BLaER1 treated with 17β-estradiol and CSF1 and Interleukin-3, amounts not matched to agents 10 nM and 100 nM (cell line): ENCODE data around the gene ERC1.
A peak's percentile ranks its signal among the peaks of the same experiment; 100 is the strongest.
"Not testable (repeated sequence)": the region's sequence is repeated elsewhere in the genome, so short reads cannot be mapped to it uniquely, and the experiment has no call there.

Experiments used
- H3K27ac ChIP-seq, 11 experiments: shearing (Covaris generic); formaldehyde crosslinking; 2 replicates each; pipeline ENCODE4 v1.8.1; 2022
- H3K27me3 ChIP-seq, 11 experiments: shearing (Covaris generic); formaldehyde crosslinking; 2 replicates each; pipeline ENCODE4 v1.8.1; 2022
- H3K36me3 ChIP-seq, 11 experiments: shearing (Covaris generic); formaldehyde crosslinking; 2 replicates each; pipeline ENCODE4 v1.8.1; 2022
- H3K4me1 ChIP-seq, 10 experiments: shearing (Covaris generic); formaldehyde crosslinking; 2 replicates each; pipeline ENCODE4 v1.8.1; 2022
- H3K4me2 ChIP-seq, 11 experiments: shearing (Covaris generic); formaldehyde crosslinking; 2 replicates each; pipeline ENCODE4 v1.8.1; 2022
- H3K4me3 ChIP-seq, 10 experiments: shearing (Covaris generic); formaldehyde crosslinking; 2 replicates each; pipeline ENCODE4 v1.8.1; 2022
- H3K9ac ChIP-seq, 11 experiments: shearing (Covaris generic); formaldehyde crosslinking; 2 replicates each; pipeline ENCODE4 v1.8.1; 2022
- H3K9me3 ChIP-seq, 11 experiments: shearing (Covaris generic); formaldehyde crosslinking; replicated peaks in 1 of 11; 2 replicates each; pipeline ENCODE4 v1.8.1; 2022
- H4K20me1 ChIP-seq, 11 experiments: shearing (Covaris generic); formaldehyde crosslinking; 2 replicates each; pipeline ENCODE4 v1.8.1; 2022
- Cebpa-rat ChIP-seq, 11 experiments: shearing (Covaris generic); IDR thresholded peaks; 2 replicates each; pipeline ENCODE4 v1.8.1; 2022

Gene ERC1

GRCh38 chr12:1306817-1307216 lies 315.8 kb downstream of the ERC1 start:
- H3K4me2 ChIP-seq = peak overlapping the region in 6 of 11 experiments; percentile 52 to 86 (median 80); a peak in 11 of 22 replicates
- H3K36me3 ChIP-seq = peaks cover 0 to 21% (median 7%) of the 10 kb centered on the region in 11 experiments; a peak in 11 of 22 replicates
- H3K27me3 ChIP-seq = no peaks in the 10 kb centered on the region
- no peaks in the 10 kb centered on the region for H4K20me1 ChIP-seq
- no peak overlapping the region for H3K4me3 ChIP-seq
- no peak overlapping the region for H3K9ac ChIP-seq
- H3K4me1 ChIP-seq = peaks cover 10 to 55% (median 26%) of the 10 kb centered on the region in 10 experiments
- peak overlapping the region in 5 of 11 experiments; percentile 36 to 75 (median 48); a peak in 8 of 22 replicates for H3K27ac ChIP-seq
- H3K9me3 ChIP-seq = no peaks in the 10 kb centered on the region
- TF ChIP-seq Cebpa-rat (IDR thresholded peaks at IDR 0.05) = no peak

- peaks cover 0 to 6% (median 1%) of the 10 kb centered on the region in 11 experiments; a peak in 8 of 22 replicates for H3K9me3 ChIP-seq
- H3K4me3 ChIP-seq = no peak overlapping the region
- H3K27ac ChIP-seq = peak overlapping the region in 1 of 11 experiments; percentile 75; a peak in 1 of 22 replicates
- H3K4me2 ChIP-seq = no peak overlapping the region; a peak in 2 of 22 replicates
- peaks cover 10 to 55% (median 26%) of the 10 kb centered on the region in 10 experiments for H3K4me1 ChIP-seq
- no peak overlapping the region for H3K9ac ChIP-seq
- no peaks in the 10 kb centered on the region for H4K20me1 ChIP-seq
- TF ChIP-seq Cebpa-rat (IDR thresholded peaks at IDR 0.05) = no peak
- no peaks in the 10 kb centered on the region for H3K27me3 ChIP-seq
- H3K36me3 ChIP-seq = peaks cover 6 to 31% (median 16%) of the 10 kb centered on the region in 11 experiments; a peak in 18 of 22 replicates
Observed at GRCh38 chr12:1307796-1308195, 316.8 kb downstream of the ERC1 start.

GRCh38 chr12:1309613-1310012 lies 318.6 kb downstream of the ERC1 start:
- Histone ChIP-seq H3K9me3 (peaks cover 5 to 23% (median 19%) of the 10 kb centered on the region in 11 experiments; a peak in 21 of 22 replicates), H3K4me1 (peaks cover 10 to 54% (median 26%) of the 10 kb centered on the region in 10 experiments), H3K9ac (no peak overlapping the region), H4K20me1 (no peaks in the 10 kb centered on the region), H3K4me2 (peak overlapping the region in 2 of 11 experiments; percentile 18 to 19; a peak in 1 of 22 replicates), H3K36me3 (peaks cover 20 to 49% (median 34%) of the 10 kb centered on the region in 11 experiments), H3K27ac (no peak overlapping the region), H3K4me3 (no peak overlapping the region), H3K27me3 (no peaks in the 10 kb centered on the region)
- TF ChIP-seq Cebpa-rat (IDR thresholded peaks at IDR 0.05) = no peak

- H3K9ac ChIP-seq = no peak overlapping the region
- H3K4me3 ChIP-seq = no peak overlapping the region
- H3K27me3 ChIP-seq = no peaks in the 10 kb centered on the region
- H3K4me2 ChIP-seq = no peak overlapping the region
- TF ChIP-seq Cebpa-rat (IDR thresholded peaks at IDR 0.05) = no peak
- no peaks in the 10 kb centered on the region for H4K20me1 ChIP-seq
- peaks cover 30 to 59% (median 44%) of the 10 kb centered on the region in 11 experiments for H3K36me3 ChIP-seq
- H3K27ac ChIP-seq = no peak overlapping the region
- peaks cover 2 to 44% (median 16%) of the 10 kb centered on the region in 10 experiments; a peak in 19 of 20 replicates for H3K4me1 ChIP-seq
- H3K9me3 ChIP-seq = peaks cover 16 to 33% (median 30%) of the 10 kb centered on the region in 11 experiments
Observed at GRCh38 chr12:1310653-1311052, 319.6 kb downstream of the ERC1 start.

- Histone ChIP-seq H3K27ac (no peak overlapping the region), H3K36me3 (peaks cover 35 to 64% (median 49%) of the 10 kb centered on the region in 11 experiments), H3K9me3 (peaks cover 19 to 38% (median 35%) of the 10 kb centered on the region in 11 experiments), H3K4me1 (peaks cover 0 to 39% (median 12%) of the 10 kb centered on the region in 10 experiments; a peak in 15 of 20 replicates), H3K9ac (no peak overlapping the region), H4K20me1 (no peaks in the 10 kb centered on the region), H3K4me3 (no peak overlapping the region), H3K4me2 (no peak overlapping the region), H3K27me3 (no peaks in the 10 kb centered on the region)
- no peak for TF ChIP-seq Cebpa-rat (IDR thresholded peaks at IDR 0.05)
Observed at GRCh38 chr12:1311145-1311544, 320.1 kb downstream of the ERC1 start.

- H3K27ac ChIP-seq = peak overlapping the region in 1 of 11 experiments; percentile 31; a peak in 2 of 22 replicates
- peaks cover 0 to 5% (median 0%) of the 10 kb centered on the region in 11 experiments; a peak in 2 of 22 replicates for H4K20me1 ChIP-seq
- peaks cover 19 to 46% (median 36%) of the 10 kb centered on the region in 11 experiments for H3K9me3 ChIP-seq
- H3K27me3 ChIP-seq = no peaks in the 10 kb centered on the region
- no peak overlapping the region for H3K4me3 ChIP-seq
- H3K9ac ChIP-seq = no peak overlapping the region
- H3K4me2 ChIP-seq = peak overlapping the region in 3 of 11 experiments; percentile 2 to 52 (median 51); a peak in 5 of 22 replicates
- peaks cover 36 to 74% (median 48%) of the 10 kb centered on the region in 11 experiments for H3K36me3 ChIP-seq
- H3K4me1 ChIP-seq = peaks cover 0 to 25% (median 4%) of the 10 kb centered on the region in 10 experiments; a peak in 11 of 20 replicates
- no peak for TF ChIP-seq Cebpa-rat (IDR thresholded peaks at IDR 0.05)
Observed at GRCh38 chr12:1313906-1314305, 322.9 kb downstream of the ERC1 start.

GRCh38 chr12:1314523-1314922 lies 323.5 kb downstream of the ERC1 start:
- H3K27me3 ChIP-seq = no peaks in the 10 kb centered on the region
- peaks cover 19 to 46% (median 36%) of the 10 kb centered on the region in 11 experiments for H3K9me3 ChIP-seq
- no peak overlapping the region for H3K4me3 ChIP-seq
- peaks cover 36 to 69% (median 48%) of the 10 kb centered on the region in 11 experiments for H3K36me3 ChIP-seq
- TF ChIP-seq Cebpa-rat (IDR thresholded peaks at IDR 0.05) = no peak
- H3K4me1 ChIP-seq = peaks cover 0 to 27% (median 4%) of the 10 kb centered on the region in 10 experiments; a peak in 11 of 20 replicates
- H3K27ac ChIP-seq = no peak overlapping the region
- H4K20me1 ChIP-seq = peaks cover 0 to 5% (median 0%) of the 10 kb centered on the region in 11 experiments; a peak in 2 of 22 replicates
- peak overlapping the region in 1 of 11 experiments; percentile 52; a peak in 1 of 22 replicates for H3K4me2 ChIP-seq
- no peak overlapping the region for H3K9ac ChIP-seq

- peaks cover 28 to 57% (median 42%) of the 10 kb centered on the region in 11 experiments for H3K36me3 ChIP-seq
- peaks cover 19 to 46% (median 36%) of the 10 kb centered on the region in 11 experiments for H3K9me3 ChIP-seq
- H3K4me1 ChIP-seq = peaks cover 0 to 27% (median 4%) of the 10 kb centered on the region in 10 experiments; a peak in 11 of 20 replicates
- H4K20me1 ChIP-seq, H3K27ac ChIP-seq, H3K4me3 ChIP-seq, H3K4me2 ChIP-seq, H3K9ac ChIP-seq, H3K27me3 ChIP-seq: not testable (repeated sequence)
Observed at GRCh38 chr12:1316991-1317390, 326.0 kb downstream of the ERC1 start.

- H3K9me3 ChIP-seq = peaks cover 19 to 34% (median 28%) of the 10 kb centered on the region in 11 experiments
- no peak for TF ChIP-seq Cebpa-rat (IDR thresholded peaks at IDR 0.05)
- peak overlapping the region in 2 of 11 experiments; percentile 53 to 57; a peak in 4 of 22 replicates for H3K4me2 ChIP-seq
- H3K36me3 ChIP-seq = peaks cover 19 to 42% (median 30%) of the 10 kb centered on the region in 11 experiments
- no peaks in the 10 kb centered on the region for H3K27me3 ChIP-seq
- H3K4me1 ChIP-seq = peaks cover 0 to 34% (median 4%) of the 10 kb centered on the region in 10 experiments; a peak in 12 of 20 replicates
- H3K4me3 ChIP-seq = no peak overlapping the region
- H3K27ac ChIP-seq = no peak overlapping the region
- peaks cover 0 to 5% (median 0%) of the 10 kb centered on the region in 11 experiments; a peak in 2 of 22 replicates for H4K20me1 ChIP-seq
- no peak overlapping the region for H3K9ac ChIP-seq
Observed at GRCh38 chr12:1318327-1319031, 327.5 kb downstream of the ERC1 start.
